ENCODE data around the gene FAM222B. TPM values are rescaled to one million over a fixed set of nuclear protein-coding genes. Genes with fewer than 3 reads are reported as not detected.

FAM222B gene
- total RNA-seq, 4 donors from 2014 or later = 23.2 to 41.0 (median 32.9) TPM

- WGBS, 2 donors (ENCODE audit: low coverage in 1 of 2) = 43% methylated on average over 1 of the region's 1 CpG; no CpG with 5 or more reads in 1 of the 2 donors
- intact Hi-C loops (cut with DNase I; ENCODE audit: low total_unique reads) = no loop called here
- no peaks in the 10 kb centered on the region for H3K27me3 ChIP-seq
- no peak overlapping the region for H3K4me3 ChIP-seq
- H3K36me3 ChIP-seq = no peaks in the 10 kb centered on the region
- peaks cover 0 to 7% (median 0%) of the 10 kb centered on the region in 4 donors for H3K4me1 ChIP-seq
- TF ChIP-seq EP300 (IDR thresholded peaks at IDR 0.05; ENCODE audit: low read depth) (no peak), CTCF (IDR thresholded peaks at IDR 0.05) (no peak), POLR2A (IDR thresholded peaks at IDR 0.05) (no peak), POLR2AphosphoS5 (IDR thresholded peaks at IDR 0.05) (no peak)
- no peak overlapping the region for H3K27ac ChIP-seq
- no peak for DNase-seq
- in situ Hi-C loops (cut with MboI; ENCODE audit: low pct_ligation_motif_present in 1 of 4, low pct_unique_long_range_greater_than_20kb in 1 of 4, low sequenced_read_pairs in 3 of 4) = no loop called here
- no peaks in the 10 kb centered on the region for H3K9me3 ChIP-seq
These were observed 65.4 kb downstream of the FAM222B start for GRCh38 chr17:28777178-28777577.

- H3K27me3 ChIP-seq = no peaks in the 10 kb centered on the region
- WGBS, 2 donors (ENCODE audit: low coverage in 1 of 2) = 80 to 89% methylated on average over 1 to 3 of the region's 3 CpGs
- no peak for DNase-seq
- H3K9me3 ChIP-seq = no peaks in the 10 kb centered on the region
- H3K4me1 ChIP-seq = peaks cover 0 to 7% (median 0%) of the 10 kb centered on the region in 4 donors
- H3K4me3 ChIP-seq = no peak overlapping the region
- in situ Hi-C loops (cut with MboI; ENCODE audit: low pct_ligation_motif_present in 1 of 4, low pct_unique_long_range_greater_than_20kb in 1 of 4, low sequenced_read_pairs in 3 of 4) = loop anchor here in 3 of 4 donors (25.0 kb wide), 2 partner anchors 113 to 138 kb away; partner anchors contain the start of genes DHRS13 (in 2 of the 3) and FLOT2 (in 1 of the 3)
- no peak overlapping the region for H3K27ac ChIP-seq
- intact Hi-C loops (cut with DNase I; ENCODE audit: low total_unique reads) = no loop called here
- TF ChIP-seq EP300 (IDR thresholded peaks at IDR 0.05; ENCODE audit: low read depth) (no peak), POLR2A (IDR thresholded peaks at IDR 0.05) (no peak), CTCF (IDR thresholded peaks at IDR 0.05) (no peak), POLR2AphosphoS5 (IDR thresholded peaks at IDR 0.05) (no peak)
- no peaks in the 10 kb centered on the region for H3K36me3 ChIP-seq
These were observed 68.4 kb downstream of the FAM222B start for GRCh38 chr17:28774206-28774605.

GRCh38 chr17:28773736-28774135 is 68.9 kb downstream of the FAM222B start:
- H3K9me3 ChIP-seq = no peaks in the 10 kb centered on the region
- intact Hi-C loops (cut with DNase I; ENCODE audit: low total_unique reads) = no loop called here
- no peaks in the 10 kb centered on the region for H3K27me3 ChIP-seq
- peaks cover 0 to 7% (median 0%) of the 10 kb centered on the region in 4 donors for H3K4me1 ChIP-seq
- no peaks in the 10 kb centered on the region for H3K36me3 ChIP-seq
- H3K4me3 ChIP-seq = no peak overlapping the region
- no peak for TF ChIP-seq POLR2AphosphoS5 (IDR thresholded peaks at IDR 0.05)
- TF ChIP-seq EP300 (IDR thresholded peaks at IDR 0.05; ENCODE audit: low read depth) = no peak
- TF ChIP-seq CTCF (IDR thresholded peaks at IDR 0.05) = no peak
- TF ChIP-seq POLR2A (IDR thresholded peaks at IDR 0.05) = no peak
- WGBS, 2 donors (ENCODE audit: low coverage in 1 of 2) = 89 to 100% methylated on average over 1 to 6 of the region's 6 CpGs
- DNase-seq = no peak
- no peak overlapping the region for H3K27ac ChIP-seq
- in situ Hi-C loops (cut with MboI; ENCODE audit: low pct_ligation_motif_present in 1 of 4, low pct_unique_long_range_greater_than_20kb in 1 of 4, low sequenced_read_pairs in 3 of 4) = loop anchor here in 3 of 4 donors (25.0 kb wide), 2 partner anchors 114 to 139 kb away; partner anchors contain the start of genes DHRS13 (in 2 of the 3) and FLOT2 (in 1 of the 3)

GRCh38 chr17:28765038-28765437 is 77.6 kb downstream of the FAM222B start:
- Histone ChIP-seq H3K4me3 (no peak overlapping the region), H3K27ac (no peak overlapping the region), H3K36me3 (peaks cover 0 to 10% (median 3%) of the 10 kb centered on the region in 4 donors), H3K9me3 (no peaks in the 10 kb centered on the region), H3K27me3 (no peaks in the 10 kb centered on the region), H3K4me1 (peaks cover 0 to 17% (median 7%) of the 10 kb centered on the region in 4 donors)
- intact Hi-C loops (cut with DNase I; ENCODE audit: low total_unique reads) = loop anchor here (10.0 kb wide), 1 partner anchor 50 kb away; no protein-coding TSS in a partner anchor
- 80% methylated on average over 4 of the region's 4 CpGs; no CpG with 5 or more reads in 1 of the 2 donors for WGBS, 2 donors (ENCODE audit: low coverage in 1 of 2)
- no peak for DNase-seq
- TF ChIP-seq EP300 (IDR thresholded peaks at IDR 0.05; ENCODE audit: low read depth) = no peak
- TF ChIP-seq POLR2AphosphoS5 (IDR thresholded peaks at IDR 0.05) = no peak
- in situ Hi-C loops (cut with MboI; ENCODE audit: low pct_ligation_motif_present in 1 of 4, low pct_unique_long_range_greater_than_20kb in 1 of 4, low sequenced_read_pairs in 3 of 4) = loop anchor here in 3 of 4 donors (25.0 kb wide), 2 partner anchors 122 to 147 kb away; partner anchors contain the start of genes DHRS13 (in 2 of the 3) and FLOT2 (in 1 of the 3)
